ENCODE data around the gene XRCC3.

DNA sequence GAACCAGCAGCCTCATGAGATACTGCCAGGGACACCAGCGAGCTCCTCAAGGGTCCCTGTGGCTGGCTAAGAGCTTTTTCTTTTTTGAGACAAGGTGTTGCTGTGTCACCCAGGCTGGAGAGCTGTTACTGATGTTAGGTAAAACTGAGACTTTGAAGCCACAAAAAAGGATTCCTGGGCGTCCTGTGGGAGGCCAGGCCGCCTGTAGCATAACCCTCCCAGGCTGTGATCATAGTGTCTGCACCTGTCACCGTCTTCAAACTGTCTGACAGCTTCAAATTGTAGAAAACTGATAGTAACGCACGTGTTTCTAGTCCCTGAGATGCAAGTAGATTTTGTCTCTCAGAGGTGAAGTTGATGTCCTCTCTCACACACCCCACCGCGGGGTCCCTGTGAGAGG lies 4.5 kb upstream of the XRCC3 start:
- no peak for TF ChIP-seq ZNF529 (tag by site-specific recombination; IDR thresholded peaks at IDR 0.05; ENCODE audit: insufficient replicate concordance)
- no peak for TF ChIP-seq ZNF202 (tag by site-specific recombination; IDR thresholded peaks at IDR 0.05; ENCODE audit: borderline replicate concordance)

All from HEK293 (cell line).